K562 (cell line): Measurements from ENCODE around the gene PPY. TPM values are rescaled to one million over a fixed set of nuclear protein-coding genes. Genes with fewer than 3 reads are reported as not detected.

Experiments
- ARNT ChIP-seq, 2 experiments: fragments of 450-650 bp; IDR thresholded peaks; 2 replicates each; pipeline ENCODE4 v1.6.1; 2016; ENCODE audit warnings: mild to moderate bottlenecking in 1 of 2
- CREM ChIP-seq: IDR thresholded peaks from 2 replicates; pipeline ENCODE4 v1.6.1; 2014; ENCODE audit warnings: antibody characterized with exemption, low read depth
- CTBP1 ChIP-seq: fragments of 450-650 bp; IDR thresholded peaks from 2 replicates; pipeline ENCODE4 v1.6.1; 2016; ENCODE audit warnings: borderline replicate concordance
- EZH2 ChIP-seq: IDR thresholded peaks from 2 replicates; pipeline ENCODE4 v1.6.1; 2012; ENCODE audit warnings: low read depth, mild to moderate bottlenecking, inconsistent platforms, low read length, borderline replicate concordance
- FUS ChIP-seq: fragments of 200-400 bp; formaldehyde crosslinking; optimal IDR thresholded peaks from 2 replicates; pipeline ENCODE3; 2017; ENCODE audit warnings: low read depth, low read length
- HDAC3 ChIP-seq: fragments of 450-650 bp; IDR thresholded peaks from 2 replicates; pipeline ENCODE4 v1.6.1; 2018; ENCODE audit warnings: borderline replicate concordance, mild to moderate bottlenecking, moderate library complexity; ENCODE audit not compliant: partially characterized antibody
- HEY1 ChIP-seq: fragments of 250-450 bp; sonication (Bioruptor Pico); IDR thresholded peaks from 2 replicates; pipeline ENCODE4 v1.5.0; 2020; ENCODE audit warnings: mild to moderate bottlenecking, moderate library complexity, borderline replicate concordance
- KLF13 ChIP-seq: fragments of 450-650 bp; IDR thresholded peaks from 2 replicates; pipeline ENCODE4 v1.6.1; 2016; ENCODE audit warnings: missing genetic modification characterization, low read depth, mild to moderate bottlenecking, missing compliant biosample characterization, moderate library complexity, borderline replicate concordance
- MAZ ChIP-seq, 2 experiments: fragments of 450-650 bp in 1 of 2; sonication (generic) in 1 of 2; formaldehyde crosslinking; IDR thresholded peaks in 1 of 2; conservative IDR thresholded peaks in 1 of 2; 2 replicates each; pipeline versions ENCODE4 v1.4.0 to v1.5.0; 2020; ENCODE audit warnings: mild to moderate bottlenecking in 1 of 2, missing genetic modification reagents in 1 of 2
- NELFE ChIP-seq: IDR thresholded peaks from 2 replicates; pipeline ENCODE4 v1.6.1; 2011; ENCODE audit warnings: mild to moderate bottlenecking; ENCODE audit not compliant: insufficient read depth, insufficient read length
- NFYB ChIP-seq: IDR thresholded peaks from 2 replicates; pipeline ENCODE4 v1.6.1; 2011; ENCODE audit warnings: mild to moderate bottlenecking, moderate library complexity; ENCODE audit not compliant: insufficient read length; ENCODE audit errors: extremely low read depth
- OTX1 ChIP-seq: fragments of 450-650 bp; formaldehyde crosslinking; IDR thresholded peaks from 2 replicates; pipeline ENCODE4 v1.4.0; 2022; ENCODE audit warnings: mild to moderate bottlenecking
- PCBP2 ChIP-seq: fragments of 200-400 bp; formaldehyde crosslinking; IDR thresholded peaks from 2 replicates; pipeline ENCODE4 v1.6.1; 2018; ENCODE audit warnings: low read length, low read depth, mild to moderate bottlenecking, moderate library complexity; ENCODE audit not compliant: poor library complexity, severe bottlenecking
- SRSF1 ChIP-seq: fragments of 200-400 bp; formaldehyde crosslinking; IDR thresholded peaks from 2 replicates; pipeline ENCODE4 v1.6.1; 2017; ENCODE audit warnings: mild to moderate bottlenecking, low read depth, low read length, moderate library complexity
- WHSC1 ChIP-seq: IDR thresholded peaks from one replicate; pipeline ENCODE4 v1.6.1; 2012; ENCODE audit warnings: low read length, control low read depth, inconsistent platforms
- ZNF274 ChIP-seq: IDR thresholded peaks from 2 replicates; pipeline ENCODE4 v1.6.1; 2011; ENCODE audit warnings: low read depth, mild to moderate bottlenecking, low read length, moderate library complexity, borderline replicate concordance
- ZNF766 ChIP-seq: fragments of 200-800 bp; sonication (Bioruptor generic); conservative IDR thresholded peaks from 2 replicates; pipeline ENCODE4 v1.6.1; 2016; ENCODE audit warnings: missing genetic modification characterization, missing compliant biosample characterization
- polyA plus RNA-seq, 8 experiments: library from polyadenylated mRNA; depleted of rRNA in 4 of 8; stranded (reverse) in 5 of 8; unstranded in 3 of 8; fragments of >200 nt; fragmentation: Nextera tagmentation in 2 of 8; fragmentation: Illumina TruSeq in 1 of 8; extraction: Ambion mirVana in 2 of 8; extraction: Trizol in 1 of 8; gene quantifications; 2 replicates each; pipeline versions ENCODE4 v1.2.1 to v1.2.3, GENCODE V29; 2011 to 2014; ENCODE audit warnings: inconsistent platforms in 1 of 8, missing spikeins in 1 of 8
- total RNA-seq, 7 experiments: library from RNA; depleted of rRNA in 6 of 7; stranded (reverse); fragments of >200 nt in 6 of 7; fragmentation: Illumina TruSeq in 2 of 7; extraction: Trizol in 2 of 7; gene quantifications; 2 replicates each; pipeline versions ENCODE4 v1.2.1 to v1.2.3, GENCODE V29; 2011 to 2021; ENCODE audit warnings: low replicate concordance in 1 of 7
- TF ChIP-seq, protein P1 (sequence below): sonication (generic); formaldehyde crosslinking; IDR thresholded peaks from 2 replicates; pipeline ENCODE4 v1.8.1; 2023; ENCODE audit warnings: mild to moderate bottlenecking, missing genetic modification reagents
- TF ChIP-seq, protein P2 (sequence below): sonication (generic); formaldehyde crosslinking; IDR thresholded peaks from 2 replicates; pipeline ENCODE4 v1.9.0; 2022; ENCODE audit warnings: mild to moderate bottlenecking, missing genetic modification reagents
- TF ChIP-seq, protein P3 (sequence below): fragments of 450-650 bp; formaldehyde crosslinking; IDR thresholded peaks from 2 replicates; pipeline ENCODE4 v1.4.0; 2020; ENCODE audit warnings: mild to moderate bottlenecking, moderate library complexity
- TF ChIP-seq, protein P4 (sequence below): fragments of 250-450 bp; sonication (Bioruptor Pico); IDR thresholded peaks from 2 replicates; pipeline ENCODE4 v1.8.0; 2021; ENCODE audit warnings: moderate library complexity, mild to moderate bottlenecking, inconsistent platforms

PPY gene
- total and polyA plus RNA-seq, 9 of the 15 experiments (the other 6 are each of a cell fraction or from before 2014, with no cell fraction given), result not detected

GRCh38 chr17:43905985-43906852 lies 36.1 kb downstream of the PPY start (continued):
- TF ChIP-seq, protein P1, sequence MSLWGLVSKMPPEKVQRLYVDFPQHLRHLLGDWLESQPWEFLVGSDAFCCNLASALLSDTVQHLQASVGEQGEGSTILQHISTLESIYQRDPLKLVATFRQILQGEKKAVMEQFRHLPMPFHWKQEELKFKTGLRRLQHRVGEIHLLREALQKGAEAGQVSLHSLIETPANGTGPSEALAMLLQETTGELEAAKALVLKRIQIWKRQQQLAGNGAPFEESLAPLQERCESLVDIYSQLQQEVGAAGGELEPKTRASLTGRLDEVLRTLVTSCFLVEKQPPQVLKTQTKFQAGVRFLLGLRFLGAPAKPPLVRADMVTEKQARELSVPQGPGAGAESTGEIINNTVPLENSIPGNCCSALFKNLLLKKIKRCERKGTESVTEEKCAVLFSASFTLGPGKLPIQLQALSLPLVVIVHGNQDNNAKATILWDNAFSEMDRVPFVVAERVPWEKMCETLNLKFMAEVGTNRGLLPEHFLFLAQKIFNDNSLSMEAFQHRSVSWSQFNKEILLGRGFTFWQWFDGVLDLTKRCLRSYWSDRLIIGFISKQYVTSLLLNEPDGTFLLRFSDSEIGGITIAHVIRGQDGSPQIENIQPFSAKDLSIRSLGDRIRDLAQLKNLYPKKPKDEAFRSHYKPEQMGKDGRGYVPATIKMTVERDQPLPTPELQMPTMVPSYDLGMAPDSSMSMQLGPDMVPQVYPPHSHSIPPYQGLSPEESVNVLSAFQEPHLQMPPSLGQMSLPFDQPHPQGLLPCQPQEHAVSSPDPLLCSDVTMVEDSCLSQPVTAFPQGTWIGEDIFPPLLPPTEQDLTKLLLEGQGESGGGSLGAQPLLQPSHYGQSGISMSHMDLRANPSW (CRISPR knock-in tag), result no peak
- TF ChIP-seq HDAC3, result no peak
- no peak for TF ChIP-seq ARNT (IDR thresholded peaks at IDR 0.05)
- TF ChIP-seq, protein P2, sequence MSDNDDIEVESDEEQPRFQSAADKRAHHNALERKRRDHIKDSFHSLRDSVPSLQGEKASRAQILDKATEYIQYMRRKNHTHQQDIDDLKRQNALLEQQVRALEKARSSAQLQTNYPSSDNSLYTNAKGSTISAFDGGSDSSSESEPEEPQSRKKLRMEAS (CRISPR knock-in tag), result 0 out of 2 replicates have a peak, but pooled peaks have one; percentile 5
- TF ChIP-seq SRSF1, result no peak
- TF ChIP-seq CREM, result 0 out of 2 replicates have a peak, but pooled peaks have one; percentile 33
- TF ChIP-seq ZNF766 (CRISPR knock-in tag), result peak; percentile 86
- TF ChIP-seq ZNF274, result no peak
- no peak for TF ChIP-seq FUS
- no peak for TF ChIP-seq KLF13 (tag)
- TF ChIP-seq CTBP1, result no peak
- TF ChIP-seq NELFE, result no peak
- no peak for TF ChIP-seq HEY1 (CRISPR knock-in tag)
- TF ChIP-seq NFYB, result no peak
- TF ChIP-seq OTX1, result no peak
- TF ChIP-seq PCBP2, result no peak
- TF ChIP-seq, protein P3, sequence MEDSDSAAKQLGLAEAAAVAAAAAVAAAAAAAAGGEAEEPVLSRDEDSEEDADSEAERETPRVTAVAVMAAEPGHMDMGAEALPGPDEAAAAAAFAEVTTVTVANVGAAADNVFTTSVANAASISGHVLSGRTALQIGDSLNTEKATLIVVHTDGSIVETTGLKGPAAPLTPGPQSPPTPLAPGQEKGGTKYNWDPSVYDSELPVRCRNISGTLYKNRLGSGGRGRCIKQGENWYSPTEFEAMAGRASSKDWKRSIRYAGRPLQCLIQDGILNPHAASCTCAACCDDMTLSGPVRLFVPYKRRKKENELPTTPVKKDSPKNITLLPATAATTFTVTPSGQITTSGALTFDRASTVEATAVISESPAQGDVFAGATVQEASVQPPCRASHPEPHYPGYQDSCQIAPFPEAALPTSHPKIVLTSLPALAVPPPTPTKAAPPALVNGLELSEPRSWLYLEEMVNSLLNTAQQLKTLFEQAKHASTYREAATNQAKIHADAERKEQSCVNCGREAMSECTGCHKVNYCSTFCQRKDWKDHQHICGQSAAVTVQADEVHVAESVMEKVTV, result no peak
- TF ChIP-seq, protein P4, sequence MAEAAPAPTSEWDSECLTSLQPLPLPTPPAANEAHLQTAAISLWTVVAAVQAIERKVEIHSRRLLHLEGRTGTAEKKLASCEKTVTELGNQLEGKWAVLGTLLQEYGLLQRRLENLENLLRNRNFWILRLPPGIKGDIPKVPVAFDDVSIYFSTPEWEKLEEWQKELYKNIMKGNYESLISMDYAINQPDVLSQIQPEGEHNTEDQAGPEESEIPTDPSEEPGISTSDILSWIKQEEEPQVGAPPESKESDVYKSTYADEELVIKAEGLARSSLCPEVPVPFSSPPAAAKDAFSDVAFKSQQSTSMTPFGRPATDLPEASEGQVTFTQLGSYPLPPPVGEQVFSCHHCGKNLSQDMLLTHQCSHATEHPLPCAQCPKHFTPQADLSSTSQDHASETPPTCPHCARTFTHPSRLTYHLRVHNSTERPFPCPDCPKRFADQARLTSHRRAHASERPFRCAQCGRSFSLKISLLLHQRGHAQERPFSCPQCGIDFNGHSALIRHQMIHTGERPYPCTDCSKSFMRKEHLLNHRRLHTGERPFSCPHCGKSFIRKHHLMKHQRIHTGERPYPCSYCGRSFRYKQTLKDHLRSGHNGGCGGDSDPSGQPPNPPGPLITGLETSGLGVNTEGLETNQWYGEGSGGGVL (CRISPR knock-in tag), result no peak
- no peak for TF ChIP-seq WHSC1
- TF ChIP-seq MAZ (CRISPR knock-in tag; conservative IDR thresholded peaks at IDR 0.05 in 1 of 2, IDR thresholded peaks at IDR 0.05 in 1 of 2), result 0 out of 4 replicates have a peak, but pooled peaks of 1 of the 2 experiments have one; percentile 5
- peak; percentile 68; the same call in 1 of the 2 replicates for TF ChIP-seq EZH2
